Loucy (cell line): Measurements from ENCODE around the gene SMAD5.

Source experiments
- EZH2phosphoT487 ChIP-seq: fragments of 200-600 bp; IDR thresholded peaks from 2 replicates; pipeline ENCODE4 v1.6.1; 2018; ENCODE audit warnings: antibody characterized with exemption, mild to moderate bottlenecking, moderate library complexity, borderline replicate concordance
- TF ChIP-seq, protein P1 (sequence below): fragments of 200-600 bp; sonication (generic); conservative IDR thresholded peaks from 2 replicates; pipeline ENCODE4 v1.5.1; 2014; ENCODE audit warnings: mild to moderate bottlenecking, antibody characterized with exemption, low read length

DNA sequence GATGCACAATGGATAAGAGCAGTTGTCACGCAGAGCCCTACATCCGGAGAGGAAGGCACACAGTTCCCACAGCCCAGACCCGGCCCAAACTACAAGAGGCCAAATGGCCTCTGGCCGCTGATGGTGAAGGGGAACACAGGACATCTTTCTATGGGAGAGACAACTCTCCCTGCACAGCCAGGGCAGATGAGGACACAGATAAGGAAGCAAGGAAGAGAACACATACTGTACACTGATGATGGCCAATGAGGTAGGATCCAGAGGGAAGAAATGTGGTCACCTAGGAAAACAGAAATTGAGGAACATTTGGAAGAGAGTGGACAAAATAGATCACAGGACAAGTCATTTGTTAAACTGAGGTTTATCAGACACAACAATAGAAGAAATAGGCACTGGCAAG is 88.7 kb downstream of the SMAD5 start:
- TF ChIP-seq, protein P1, sequence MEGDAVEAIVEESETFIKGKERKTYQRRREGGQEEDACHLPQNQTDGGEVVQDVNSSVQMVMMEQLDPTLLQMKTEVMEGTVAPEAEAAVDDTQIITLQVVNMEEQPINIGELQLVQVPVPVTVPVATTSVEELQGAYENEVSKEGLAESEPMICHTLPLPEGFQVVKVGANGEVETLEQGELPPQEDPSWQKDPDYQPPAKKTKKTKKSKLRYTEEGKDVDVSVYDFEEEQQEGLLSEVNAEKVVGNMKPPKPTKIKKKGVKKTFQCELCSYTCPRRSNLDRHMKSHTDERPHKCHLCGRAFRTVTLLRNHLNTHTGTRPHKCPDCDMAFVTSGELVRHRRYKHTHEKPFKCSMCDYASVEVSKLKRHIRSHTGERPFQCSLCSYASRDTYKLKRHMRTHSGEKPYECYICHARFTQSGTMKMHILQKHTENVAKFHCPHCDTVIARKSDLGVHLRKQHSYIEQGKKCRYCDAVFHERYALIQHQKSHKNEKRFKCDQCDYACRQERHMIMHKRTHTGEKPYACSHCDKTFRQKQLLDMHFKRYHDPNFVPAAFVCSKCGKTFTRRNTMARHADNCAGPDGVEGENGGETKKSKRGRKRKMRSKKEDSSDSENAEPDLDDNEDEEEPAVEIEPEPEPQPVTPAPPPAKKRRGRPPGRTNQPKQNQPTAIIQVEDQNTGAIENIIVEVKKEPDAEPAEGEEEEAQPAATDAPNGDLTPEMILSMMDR = no peak
- TF ChIP-seq EZH2phosphoT487 = no peak
